Activated naive CD8-positive, alpha-beta T cell treated with anti-CD3 and anti-CD28 coated beads, Interleukin-2, amount 10 ng/mL, durations not matched to agents 7 days and 5 days (primary cell): ENCODE results near the gene FOXD3. TPM values are rescaled to one million over a fixed set of nuclear protein-coding genes. Genes with fewer than 3 reads are reported as not detected.

ENCODE experiments used
- ATAC-seq: fragments of 150-1000 bp; cut with Tn5 transposase; one replicate; pipeline ENCODE4 v1.10.0; 2021; ENCODE audit warnings: low read depth, moderate library complexity
- POLR2A ChIA-PET: fragments of 350-600 bp; sonication (Branson Sonifier 250); formaldehyde crosslinking; loops from one replicate; lab custom pipeline; 2021; ENCODE audit warnings: antibody characterized with exemption; lab: Charles Lee
- DNase-seq: peaks from one replicate; pipeline ENCODE4 v3.0.0; 2021
- H3K27ac Mint-ChIP-seq: one replicate; pipeline ENCODE4 v1.8.0; 2022; ENCODE audit warnings: mild to moderate bottlenecking, mixed read lengths
- H3K27me3 Mint-ChIP-seq: one replicate; pipeline ENCODE4 v1.8.0; 2022; ENCODE audit warnings: mild to moderate bottlenecking, moderate library complexity, mixed read lengths
- H3K36me3 Mint-ChIP-seq: one replicate; pipeline ENCODE4 v1.8.0; 2021; ENCODE audit warnings: mild to moderate bottlenecking, mixed read lengths
- H3K4me1 Mint-ChIP-seq: one replicate; pipeline ENCODE4 v1.8.0; 2021; ENCODE audit warnings: mixed read lengths
- H3K4me3 Mint-ChIP-seq: one replicate; pipeline ENCODE4 v1.8.0; 2022; ENCODE audit warnings: mild to moderate bottlenecking, moderate library complexity, mixed read lengths
- H3K9me3 Mint-ChIP-seq: one replicate; pipeline ENCODE4 v1.8.0; 2021; ENCODE audit warnings: mixed read lengths
- total RNA-seq, 2 experiments: library from RNA; stranded (reverse); gene quantifications; one replicate each; pipeline ENCODE4 v1.2.3, GENCODE V29; 2021

FOXD3 gene
- total RNA-seq, 2 experiments from 2014 or later, result not detected

DNA sequence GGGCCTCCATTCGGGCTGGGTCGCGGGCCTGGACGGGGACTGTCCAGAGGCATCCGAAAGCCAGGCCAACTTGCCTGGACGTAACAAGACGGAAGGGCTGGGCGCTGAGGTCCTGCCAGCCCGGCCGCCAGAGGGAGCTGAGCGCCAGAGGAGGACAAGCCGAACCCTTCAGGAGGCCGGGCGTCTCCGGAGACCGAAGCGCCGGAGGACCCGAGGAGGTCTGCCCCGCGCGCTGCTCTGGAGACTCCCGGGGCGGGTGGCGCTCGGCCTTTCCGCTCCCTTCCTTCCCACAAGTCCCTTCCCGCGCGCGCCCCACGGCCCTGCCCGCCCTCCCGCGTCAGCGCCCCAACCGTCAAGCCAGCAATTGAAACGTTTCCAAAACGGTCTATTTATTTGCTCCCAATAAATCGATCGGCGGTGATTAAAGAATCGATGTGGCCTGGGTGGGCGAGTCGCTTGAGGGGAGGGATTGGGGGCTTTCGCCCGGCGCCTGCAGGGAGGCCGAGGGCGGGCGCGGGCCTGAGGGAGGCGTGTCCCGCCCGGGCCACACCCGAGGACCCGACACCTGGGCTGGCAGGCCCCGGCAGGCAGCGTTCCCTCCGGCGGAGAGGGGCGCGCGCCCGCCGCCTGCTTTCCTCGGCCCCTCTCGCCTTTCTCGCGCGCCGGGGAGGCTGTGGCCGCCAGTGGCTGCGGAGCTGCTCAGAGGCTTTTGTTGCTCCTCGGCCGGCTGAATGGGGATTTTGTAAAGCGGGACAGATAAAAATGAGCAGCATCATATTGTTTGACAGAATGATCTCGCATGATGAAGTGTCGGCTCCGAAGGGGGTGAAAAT is 5.2 kb upstream of the FOXD3 start:
- H3K36me3 Mint-ChIP-seq, result peaks cover 9% of the 10 kb centered on the region
- H3K4me1 Mint-ChIP-seq, result peaks cover 30% of the 10 kb centered on the region
- peak; percentile 87 for ATAC-seq
- H3K27ac Mint-ChIP-seq, result no peak overlapping the region
- POLR2A ChIA-PET, result no interaction called here
- H3K4me3 Mint-ChIP-seq, result peak overlapping the region; percentile 74
- H3K9me3 Mint-ChIP-seq, result peaks cover 7% of the 10 kb centered on the region
- DNase-seq, result peak; percentile 80
- peaks cover 72% of the 10 kb centered on the region for H3K27me3 Mint-ChIP-seq

- H3K36me3 Mint-ChIP-seq, result peaks cover 9% of the 10 kb centered on the region
- no peak for ATAC-seq
- POLR2A ChIA-PET, result no interaction called here
- H3K4me3 Mint-ChIP-seq, result peak overlapping the region; percentile 74
- peaks cover 7% of the 10 kb centered on the region for H3K9me3 Mint-ChIP-seq
- H3K4me1 Mint-ChIP-seq, result peaks cover 30% of the 10 kb centered on the region
- no peak overlapping the region for H3K27ac Mint-ChIP-seq
- H3K27me3 Mint-ChIP-seq, result peaks cover 68% of the 10 kb centered on the region
- DNase-seq, result no peak
Observed at GRCh38 chr1:63317817-63318152, 4.6 kb upstream of the FOXD3 start.

- H3K4me1 Mint-ChIP-seq, result peaks cover 30% of the 10 kb centered on the region
- peaks cover 69% of the 10 kb centered on the region for H3K27me3 Mint-ChIP-seq
- peaks cover 9% of the 10 kb centered on the region for H3K36me3 Mint-ChIP-seq
- H3K4me3 Mint-ChIP-seq, result peak overlapping the region; percentile 74
- POLR2A ChIA-PET, result no interaction called here
- no peak for ATAC-seq
- H3K27ac Mint-ChIP-seq, result peak overlapping the region; percentile 52
- peaks cover 7% of the 10 kb centered on the region for H3K9me3 Mint-ChIP-seq
- peak; percentile 28 for DNase-seq
Observed at GRCh38 chr1:63318201-63318979, 4.0 kb upstream of the FOXD3 start.

- POLR2A ChIA-PET, result interaction anchor here (1.0 kb wide), 1 partner anchor 11 kb away, joined by 3 read pairs; no protein-coding TSS in a partner anchor
- peak overlapping the region; percentile 44 for H3K4me3 Mint-ChIP-seq
- no peak for ATAC-seq
- peak; percentile 48 for DNase-seq
- peaks cover 9% of the 10 kb centered on the region for H3K36me3 Mint-ChIP-seq
- peak overlapping the region; percentile 52 for H3K27ac Mint-ChIP-seq
- H3K4me1 Mint-ChIP-seq, result peaks cover 32% of the 10 kb centered on the region
- peaks cover 63% of the 10 kb centered on the region for H3K27me3 Mint-ChIP-seq
- H3K9me3 Mint-ChIP-seq, result peaks cover 7% of the 10 kb centered on the region
Observed at GRCh38 chr1:63319046-63320021, 3.0 kb upstream of the FOXD3 start.

DNA sequence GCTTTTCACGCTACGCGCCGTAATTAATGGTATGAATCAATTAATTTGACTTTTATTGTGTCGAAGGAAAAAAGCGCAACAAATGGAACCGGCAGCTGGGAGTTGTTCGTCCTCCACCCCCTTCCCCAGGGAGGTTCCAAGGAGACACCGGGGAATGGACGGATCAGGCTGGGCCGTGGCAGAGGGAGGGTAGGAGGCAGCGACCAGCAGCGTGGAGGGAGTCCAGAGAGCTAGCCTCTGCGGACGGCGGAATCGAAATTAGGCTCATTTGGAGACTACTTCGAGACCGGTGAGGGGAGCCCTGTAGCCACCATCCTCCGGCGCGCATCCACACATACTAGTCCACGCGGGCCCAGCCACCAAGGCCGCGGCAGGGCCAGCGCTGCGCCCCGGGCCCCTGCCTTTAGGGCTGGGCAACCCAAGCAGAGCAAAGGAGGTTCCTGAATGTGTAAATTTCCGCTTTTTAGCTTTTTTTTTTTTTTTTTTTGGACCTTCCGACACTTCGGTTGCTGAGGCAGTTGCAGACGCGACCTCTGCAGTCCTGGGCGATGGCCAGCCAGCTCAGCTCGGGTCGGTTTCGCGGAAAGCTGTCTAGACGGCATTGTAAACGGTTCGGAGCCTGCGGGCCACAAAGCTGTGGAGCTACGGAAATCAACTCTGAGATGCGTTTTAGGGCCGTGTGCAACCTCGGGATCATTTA is 2.2 kb upstream of the FOXD3 start:
- Mint-ChIP-seq H3K27ac (peak overlapping the region; percentile 38), H3K4me1 (peaks cover 36% of the 10 kb centered on the region), H3K27me3 (peaks cover 68% of the 10 kb centered on the region), H3K36me3 (peaks cover 11% of the 10 kb centered on the region), H3K9me3 (peaks cover 7% of the 10 kb centered on the region), H3K4me3 (peak overlapping the region; percentile 44)
- DNase-seq (peak; percentile 45), ATAC-seq (no peak)
- POLR2A ChIA-PET, result interaction anchor here (1.0 kb wide), 1 partner anchor 11 kb away, joined by 3 read pairs; no protein-coding TSS in a partner anchor

DNA sequence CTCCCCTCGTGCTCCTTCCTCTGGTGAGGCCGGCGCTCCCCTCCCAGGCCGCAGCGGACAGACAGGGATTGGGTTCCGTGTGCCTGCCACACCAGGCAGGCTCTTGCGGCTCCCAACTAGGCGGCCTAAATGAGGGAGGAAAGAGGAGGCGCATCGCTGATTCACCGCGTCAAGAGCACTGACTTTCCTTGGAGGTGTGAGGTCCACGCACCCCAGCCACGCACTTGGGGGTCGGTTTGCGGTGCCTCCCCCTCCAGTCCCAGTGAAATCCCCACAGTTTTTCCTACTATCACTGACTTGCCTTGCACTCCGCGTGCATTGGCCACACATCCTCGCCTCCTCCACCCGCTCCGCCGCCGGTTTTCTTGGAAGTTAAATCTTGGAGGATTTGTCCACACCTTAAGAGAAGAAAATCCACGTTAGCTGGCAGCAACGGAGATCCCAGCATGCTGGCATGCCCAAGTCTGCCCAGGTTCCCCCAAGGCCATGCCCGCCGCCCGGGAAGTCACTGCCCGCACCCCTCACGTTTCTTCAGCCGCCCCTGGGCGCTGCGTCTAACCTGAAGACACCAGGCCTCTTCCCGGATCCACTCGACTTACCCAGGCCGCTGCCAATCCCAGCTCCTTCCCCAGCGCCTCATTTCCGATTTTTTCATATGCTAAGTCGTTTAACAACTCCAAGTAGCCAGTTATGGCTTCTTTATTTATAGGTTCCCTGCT is 1.1 kb upstream of the FOXD3 start:
- peaks cover 11% of the 10 kb centered on the region for H3K36me3 Mint-ChIP-seq
- H3K27ac Mint-ChIP-seq, result peak overlapping the region; percentile 67
- peak; percentile 43 for DNase-seq
- POLR2A ChIA-PET, result no interaction called here
- peak overlapping the region; percentile 67 for H3K4me3 Mint-ChIP-seq
- ATAC-seq, result no peak
- H3K27me3 Mint-ChIP-seq, result peaks cover 71% of the 10 kb centered on the region
- peaks cover 37% of the 10 kb centered on the region for H3K4me1 Mint-ChIP-seq
- H3K9me3 Mint-ChIP-seq, result peaks cover 7% of the 10 kb centered on the region

- H3K36me3 Mint-ChIP-seq, result peaks cover 11% of the 10 kb centered on the region
- POLR2A ChIA-PET, result no interaction called here
Observed at GRCh38 chr1:63321785-63322113, 618 bp upstream of the FOXD3 start.

DNA sequence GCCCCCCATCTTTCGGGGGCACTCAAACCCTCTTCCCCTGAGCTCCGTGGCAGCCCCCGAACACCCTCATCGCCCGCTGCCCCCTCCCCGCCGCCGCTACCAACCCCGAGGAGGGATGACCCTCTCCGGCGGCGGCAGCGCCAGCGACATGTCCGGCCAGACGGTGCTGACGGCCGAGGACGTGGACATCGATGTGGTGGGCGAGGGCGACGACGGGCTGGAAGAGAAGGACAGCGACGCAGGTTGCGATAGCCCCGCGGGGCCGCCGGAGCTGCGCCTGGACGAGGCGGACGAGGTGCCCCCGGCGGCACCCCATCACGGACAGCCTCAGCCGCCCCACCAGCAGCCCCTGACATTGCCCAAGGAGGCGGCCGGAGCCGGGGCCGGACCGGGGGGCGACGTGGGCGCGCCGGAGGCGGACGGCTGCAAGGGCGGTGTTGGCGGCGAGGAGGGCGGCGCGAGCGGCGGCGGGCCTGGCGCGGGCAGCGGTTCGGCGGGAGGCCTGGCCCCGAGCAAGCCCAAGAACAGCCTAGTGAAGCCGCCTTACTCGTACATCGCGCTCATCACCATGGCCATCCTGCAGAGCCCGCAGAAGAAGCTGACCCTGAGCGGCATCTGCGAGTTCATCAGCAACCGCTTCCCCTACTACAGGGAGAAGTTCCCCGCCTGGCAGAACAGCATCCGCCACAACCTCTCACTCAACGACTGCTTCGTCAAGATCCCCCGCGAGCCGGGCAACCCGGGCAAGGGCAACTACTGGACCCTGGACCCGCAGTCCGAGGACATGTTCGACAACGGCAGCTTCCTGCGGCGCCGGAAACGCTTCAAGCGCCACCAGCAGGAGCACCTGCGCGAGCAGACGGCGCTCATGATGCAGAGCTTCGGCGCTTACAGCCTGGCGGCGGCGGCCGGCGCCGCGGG is 837 bp downstream of the FOXD3 start:
- POLR2A ChIA-PET, result interaction anchor here (0.5 kb wide), 1 partner anchor 15 kb away, joined by 3 read pairs; no protein-coding TSS in a partner anchor
- Mint-ChIP-seq H3K9me3 (peaks cover 7% of the 10 kb centered on the region), H3K27ac (peak overlapping the region; percentile 56), H3K4me3 (peak overlapping the region; percentile 65), H3K36me3 (peaks cover 11% of the 10 kb centered on the region), H3K27me3 (peaks cover 79% of the 10 kb centered on the region), H3K4me1 (peaks cover 37% of the 10 kb centered on the region)
- ATAC-seq (peak; percentile 34), DNase-seq (peak; percentile 71)

More at GRCh38 chr1:63321785-63322113, 618 bp upstream of the FOXD3 start:
- Mint-ChIP-seq H3K4me3 (peak overlapping the region; percentile 67), H3K9me3 (peaks cover 7% of the 10 kb centered on the region), H3K27ac (peak overlapping the region; percentile 67), H3K27me3 (peaks cover 73% of the 10 kb centered on the region), H3K4me1 (peaks cover 36% of the 10 kb centered on the region)
- peak; percentile 27 for DNase-seq
- ATAC-seq, result no peak

- peaks cover 30% of the 10 kb centered on the region for H3K4me1 Mint-ChIP-seq
- POLR2A ChIA-PET, result no interaction called here
- H3K27ac Mint-ChIP-seq, result peak overlapping the region; percentile 87
- peaks cover 3% of the 10 kb centered on the region for H3K9me3 Mint-ChIP-seq
- H3K4me3 Mint-ChIP-seq, result peak overlapping the region; percentile 80
- ATAC-seq (peak; percentile 16), DNase-seq (peak; percentile 36)
- peaks cover 8% of the 10 kb centered on the region for H3K36me3 Mint-ChIP-seq
- H3K27me3 Mint-ChIP-seq, result peaks cover 79% of the 10 kb centered on the region
Observed at GRCh38 chr1:63323865-63324778, 1.8 kb downstream of the FOXD3 start.

- peaks cover 79% of the 10 kb centered on the region for H3K27me3 Mint-ChIP-seq
- ATAC-seq, result no peak
- H3K4me1 Mint-ChIP-seq, result peaks cover 29% of the 10 kb centered on the region
- no peak for DNase-seq
- peaks cover 4% of the 10 kb centered on the region for H3K36me3 Mint-ChIP-seq
- H3K4me3 Mint-ChIP-seq, result peak overlapping the region; percentile 80
- peak overlapping the region; percentile 87 for H3K27ac Mint-ChIP-seq
- POLR2A ChIA-PET, result no interaction called here
- no peaks in the 10 kb centered on the region for H3K9me3 Mint-ChIP-seq
Observed at GRCh38 chr1:63324779-63325119, 2.4 kb downstream of the FOXD3 start.
